Astrocyte of the cerebellum (primary cell): ENCODE data around the gene BRD3OS.
A peak's percentile ranks its signal among the peaks of the same experiment; 100 is the strongest.

Experiments
- DNase-seq: peaks from one replicate; pipeline ENCODE4 v3.0.0-alpha.2; 2011; ENCODE audit warnings: low read depth
- H3K4me3 ChIP-seq: 2 replicates; pipeline ENCODE4 v1.5.1; 2011; ENCODE audit warnings: mild to moderate bottlenecking, low read depth, low read length, moderate library complexity
- CTCF ChIP-seq: IDR thresholded peaks from 2 replicates; pipeline ENCODE4 v1.5.1; 2012; ENCODE audit warnings: low read length, low read depth, moderate library complexity, mild to moderate bottlenecking; ENCODE audit errors: missing control alignments
- in situ Hi-C: cut with HindIII; loops from 2 replicates; pipeline ENCODE4 v1.10.0; 2017; ENCODE audit warnings: low sequenced_read_pairs

Gene BRD3OS

GRCh38 chr9:133989625-133990365 lies 35.5 kb upstream of the BRD3OS start:
- in situ Hi-C loops, result no loop called here
- DNase-seq, result no peak
- TF ChIP-seq CTCF, result no peak
- H3K4me3 ChIP-seq, result peak overlapping the region; percentile 69

- in situ Hi-C loops, result no loop called here
- TF ChIP-seq CTCF, result no peak
- peak overlapping the region; percentile 69 for H3K4me3 ChIP-seq
- DNase-seq, result no peak
Measured at GRCh38 chr9:133990366-133991213, 34.7 kb upstream of the BRD3OS start.

GRCh38 chr9:133991214-133991921 lies 33.9 kb upstream of the BRD3OS start:
- no peak for TF ChIP-seq CTCF
- in situ Hi-C loops, result no loop called here
- peak overlapping the region; percentile 69 for H3K4me3 ChIP-seq
- no peak for DNase-seq

GRCh38 chr9:133991964-133992779 lies 33.1 kb upstream of the BRD3OS start, which contains the start of gene VAV2:
VAV2 (minus strand) TSS chr9:133992324; CDS start chr9:133992278, 46 bp downstream.
- peak within 1 kb of the TSS; percentile 69 for H3K4me3 ChIP-seq
- no peak for DNase-seq
- TF ChIP-seq CTCF, result no peak
- in situ Hi-C loops, result no loop called here

GRCh38 chr9:133992780-133993634 lies 32.3 kb upstream of the BRD3OS start:
- in situ Hi-C loops, result no loop called here
- TF ChIP-seq CTCF, result peak; percentile 52
- DNase-seq, result peak; percentile 78
- H3K4me3 ChIP-seq, result peak overlapping the region; percentile 69
